Trophoblast cell (in vitro differentiated cells and primary cell): ENCODE data around the gene UTP18.

Source experiments
- DNase-seq, 2 donors: peaks; one replicate each; pipeline ENCODE4 v3.0.0-alpha.2; 2016
- H2AFZ ChIP-seq: 2 replicates; pipeline ENCODE4 v1.6.1; 2013; ENCODE audit warnings: low read length, moderate library complexity, mild to moderate bottlenecking; ENCODE audit not compliant: insufficient read depth, poor library complexity
- H2AK5ac ChIP-seq: 2 replicates; pipeline ENCODE4 v1.6.1; 2013; ENCODE audit warnings: mild to moderate bottlenecking, low read length
- H2BK120ac ChIP-seq: 2 replicates; pipeline ENCODE4 v1.6.1; 2013; ENCODE audit warnings: low read length, mild to moderate bottlenecking, moderate library complexity; ENCODE audit not compliant: insufficient read depth, poor library complexity
- H2BK12ac ChIP-seq: 2 replicates; pipeline ENCODE4 v1.6.1; 2013; ENCODE audit warnings: mild to moderate bottlenecking, low read length, moderate library complexity
- H2BK5ac ChIP-seq: 2 replicates; pipeline ENCODE4 v1.6.1; 2013; ENCODE audit warnings: low read length, low read depth, moderate library complexity, mild to moderate bottlenecking; ENCODE audit not compliant: poor library complexity
- H3K14ac ChIP-seq: 2 replicates; pipeline ENCODE4 v1.6.1; 2013; ENCODE audit warnings: mild to moderate bottlenecking, low read length
- H3K18ac ChIP-seq: 2 replicates; pipeline ENCODE4 v1.6.1; 2013; ENCODE audit warnings: mild to moderate bottlenecking, low read length
- H3K23ac ChIP-seq: 2 replicates; pipeline ENCODE4 v1.6.1; 2013; ENCODE audit warnings: low read length
- H3K27ac ChIP-seq: 2 replicates; pipeline ENCODE4 v1.5.1; 2013; ENCODE audit warnings: low read depth, mild to moderate bottlenecking, inconsistent platforms, low read length, moderate library complexity
- H3K27me3 ChIP-seq: 2 replicates; pipeline ENCODE4 v1.6.1; 2013; ENCODE audit warnings: inconsistent platforms, mild to moderate bottlenecking, low read length, moderate library complexity; ENCODE audit not compliant: insufficient read depth
- H3K36me3 ChIP-seq, 2 experiments: 1 replicate in 1 of 2; 2 replicates in 1 of 2; pipeline ENCODE4 v1.6.1; 2013; ENCODE audit warnings: low read length in 2 of 2, mild to moderate bottlenecking in 2 of 2, moderate library complexity in 1 of 2; ENCODE audit not compliant: insufficient read depth in 2 of 2, control insufficient read depth in 1 of 2
- H3K4ac ChIP-seq: 2 replicates; pipeline ENCODE4 v1.6.1; 2013; ENCODE audit warnings: low read depth, mild to moderate bottlenecking, low read length, moderate library complexity
- H3K4me1 ChIP-seq, 2 experiments: 1 replicate in 1 of 2; 2 replicates in 1 of 2; pipeline ENCODE4 v1.6.1; 2013; ENCODE audit warnings: low read length in 2 of 2, mild to moderate bottlenecking in 2 of 2, moderate library complexity in 1 of 2; ENCODE audit not compliant: insufficient read depth in 2 of 2, control insufficient read depth in 1 of 2
- H3K4me2 ChIP-seq: 2 replicates; pipeline ENCODE4 v1.6.1; 2013; ENCODE audit warnings: inconsistent platforms, mild to moderate bottlenecking, low read length, moderate library complexity
- H3K4me3 ChIP-seq: 2 replicates; pipeline ENCODE4 v1.5.1; 2013; ENCODE audit warnings: mild to moderate bottlenecking, low read depth, low read length, inconsistent platforms
- H3K79me1 ChIP-seq: one replicate; pipeline ENCODE4 v1.6.1; 2013; ENCODE audit warnings: low read length
- H3K79me2 ChIP-seq: 2 replicates; pipeline ENCODE4 v1.6.1; 2013; ENCODE audit warnings: low read length, mild to moderate bottlenecking; ENCODE audit not compliant: control insufficient read depth, insufficient read depth, poor library complexity
- H3K9ac ChIP-seq: 2 replicates; pipeline ENCODE4 v1.6.1; 2013; ENCODE audit warnings: mild to moderate bottlenecking, low read length
- H3K9me3 ChIP-seq: 2 replicates; pipeline ENCODE4 v1.6.1; 2013; ENCODE audit warnings: low read depth, mild to moderate bottlenecking, control low read depth, inconsistent platforms, low read length; ENCODE audit not compliant: insufficient read depth
- H4K12ac ChIP-seq: 2 replicates; pipeline ENCODE4 v1.6.1; 2013; ENCODE audit warnings: low read depth, mild to moderate bottlenecking, low read length, moderate library complexity
- H4K8ac ChIP-seq: 2 replicates; pipeline ENCODE4 v1.6.1; 2013; ENCODE audit warnings: low read depth, mild to moderate bottlenecking, low read length, moderate library complexity
- H4K91ac ChIP-seq: one replicate; pipeline ENCODE4 v1.6.1; 2013; ENCODE audit warnings: low read depth, mild to moderate bottlenecking, low read length, moderate library complexity
- WGBS: extraction: QIAGEN DNeasy Blood & Tissue Kit; methylation state at CpG from one replicate; pipeline ENCODE4 v1.1.7; 2013; ENCODE audit warnings: missing lambda C conversion rate; ENCODE audit not compliant: insufficient read length, insufficient coverage; ENCODE audit errors: extremely low coverage; 5-methylcytosine and 5-hydroxymethylcytosine counted together

Gene UTP18

DNA sequence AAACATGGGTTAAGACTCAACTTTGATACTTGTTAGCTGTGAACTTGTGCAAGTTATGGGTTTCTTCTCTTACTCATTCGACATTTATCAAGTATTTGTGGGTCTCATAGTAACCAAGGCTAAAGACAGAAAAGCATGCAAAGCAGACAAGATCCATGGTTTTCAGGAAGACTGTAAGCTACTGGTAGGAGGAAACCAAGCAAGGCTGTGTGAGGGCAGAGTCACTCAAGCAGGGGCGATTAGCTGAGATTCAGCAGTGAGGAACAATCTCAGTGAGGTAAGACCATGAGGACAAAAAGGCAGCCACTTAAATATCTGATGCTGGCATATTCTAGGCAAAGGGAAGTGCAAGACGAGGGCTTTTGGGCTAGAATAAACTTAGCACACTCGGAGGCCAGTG lies 30.0 kb upstream of the UTP18 start:
- WGBS = no CpG with 5 or more reads among the region's 4 CpGs
- H2AK5ac ChIP-seq = no peak overlapping the region
- H3K4ac ChIP-seq = no peak overlapping the region
- no peak overlapping the region for H4K91ac ChIP-seq
- no peak overlapping the region for H3K14ac ChIP-seq
- no peak overlapping the region for H3K4me3 ChIP-seq
- no peaks in the 10 kb centered on the region for H3K36me3 ChIP-seq
- no peak overlapping the region for H2AFZ ChIP-seq
- no peaks in the 10 kb centered on the region for H3K79me2 ChIP-seq
- no peak overlapping the region for H2BK5ac ChIP-seq
- H3K4me2 ChIP-seq = no peak overlapping the region
- no peaks in the 10 kb centered on the region for H3K4me1 ChIP-seq
- no peaks in the 10 kb centered on the region for H3K27me3 ChIP-seq
- no peak overlapping the region for H3K18ac ChIP-seq
- no peak overlapping the region for H2BK120ac ChIP-seq
- DNase-seq = peak in 1 of 2 donors; percentile 1
- no peaks in the 10 kb centered on the region for H3K9me3 ChIP-seq
- H2BK12ac ChIP-seq = no peak overlapping the region
- H4K12ac ChIP-seq = no peak overlapping the region
- no peak overlapping the region for H3K27ac ChIP-seq
- no peak overlapping the region for H4K8ac ChIP-seq
- H3K79me1 ChIP-seq = no peaks in the 10 kb centered on the region
- H3K23ac ChIP-seq = no peak overlapping the region
- no peak overlapping the region for H3K9ac ChIP-seq

GRCh38 chr17:51231999-51232398 lies 28.3 kb upstream of the UTP18 start:
- Histone ChIP-seq H3K4me3 (no peak overlapping the region), H2BK5ac (no peak overlapping the region), H2BK12ac (no peak overlapping the region), H3K9me3 (no peaks in the 10 kb centered on the region), H3K23ac (no peak overlapping the region), H4K12ac (no peak overlapping the region), H2AK5ac (no peak overlapping the region), H3K79me2 (no peaks in the 10 kb centered on the region), H2BK120ac (no peak overlapping the region), H3K4ac (no peak overlapping the region), H3K9ac (no peak overlapping the region), H3K27ac (no peak overlapping the region), H2AFZ (no peak overlapping the region), H3K36me3 (peaks cover 0 to 2% of the 10 kb centered on the region in 2 experiments), H3K79me1 (no peaks in the 10 kb centered on the region), H3K14ac (no peak overlapping the region), H3K27me3 (no peaks in the 10 kb centered on the region), H3K4me2 (no peak overlapping the region), H4K8ac (no peak overlapping the region), H3K4me1 (no peaks in the 10 kb centered on the region), H4K91ac (no peak overlapping the region), H3K18ac (no peak overlapping the region)
- DNase-seq = no peak
- WGBS = no CpG with 5 or more reads among the region's 4 CpGs

GRCh38 chr17:51234162-51234561 lies 26.2 kb upstream of the UTP18 start:
- H4K8ac ChIP-seq = no peak overlapping the region
- no CpG with 5 or more reads among the region's 6 CpGs for WGBS
- no peak overlapping the region for H3K27ac ChIP-seq
- H2BK5ac ChIP-seq = no peak overlapping the region
- H4K91ac ChIP-seq = no peak overlapping the region
- no peaks in the 10 kb centered on the region for H3K4me1 ChIP-seq
- no peak overlapping the region for H2BK12ac ChIP-seq
- H3K79me2 ChIP-seq = no peaks in the 10 kb centered on the region
- H3K18ac ChIP-seq = no peak overlapping the region
- no peak overlapping the region for H3K14ac ChIP-seq
- H3K9ac ChIP-seq = no peak overlapping the region
- no peaks in the 10 kb centered on the region for H3K27me3 ChIP-seq
- peaks cover 0 to 2% of the 10 kb centered on the region in 2 experiments for H3K36me3 ChIP-seq
- H3K23ac ChIP-seq = no peak overlapping the region
- no peak for DNase-seq
- H3K4ac ChIP-seq = no peak overlapping the region
- no peak overlapping the region for H2AK5ac ChIP-seq
- no peak overlapping the region for H2BK120ac ChIP-seq
- H4K12ac ChIP-seq = no peak overlapping the region
- H3K9me3 ChIP-seq = no peaks in the 10 kb centered on the region
- no peak overlapping the region for H3K4me2 ChIP-seq
- H3K79me1 ChIP-seq = no peaks in the 10 kb centered on the region
- no peak overlapping the region for H3K4me3 ChIP-seq
- H2AFZ ChIP-seq = no peak overlapping the region

DNA sequence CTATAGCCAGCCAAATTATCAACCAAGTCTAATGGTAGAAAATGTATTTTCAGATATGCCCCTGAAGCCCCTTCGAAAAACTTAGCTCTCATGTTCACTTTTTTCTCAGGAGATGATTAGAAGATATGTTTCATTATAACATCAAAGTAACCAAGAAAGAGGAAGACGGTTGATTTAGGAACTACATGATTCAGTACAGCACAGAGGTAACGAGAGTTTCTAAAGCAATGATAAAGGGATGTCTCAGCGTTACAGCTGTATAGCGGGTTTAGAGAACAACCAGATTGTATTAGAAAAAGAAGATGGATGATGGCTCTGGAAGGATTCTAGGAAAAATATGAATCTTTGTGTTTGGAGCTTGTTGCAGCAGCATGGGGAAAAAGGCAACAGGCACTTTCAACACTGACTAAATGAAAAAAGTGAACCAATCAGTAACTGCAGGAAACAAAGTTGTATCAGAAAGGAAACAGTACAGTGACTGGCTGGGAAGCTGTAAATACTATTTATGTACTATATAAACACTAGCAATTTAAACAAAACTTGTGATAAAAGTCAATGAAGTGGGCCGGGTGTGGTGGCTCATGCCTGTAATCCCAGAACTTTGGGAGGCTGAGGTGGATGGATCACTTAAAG lies 22.0 kb upstream of the UTP18 start:
- no peak overlapping the region for H4K91ac ChIP-seq
- DNase-seq = no peak
- H3K79me2 ChIP-seq = no peaks in the 10 kb centered on the region
- H3K4ac ChIP-seq = no peak overlapping the region
- H3K79me1 ChIP-seq = no peaks in the 10 kb centered on the region
- no peak overlapping the region for H3K23ac ChIP-seq
- H3K27me3 ChIP-seq = no peaks in the 10 kb centered on the region
- no peak overlapping the region for H4K8ac ChIP-seq
- H4K12ac ChIP-seq = no peak overlapping the region
- H3K36me3 ChIP-seq = peaks cover 0 to 2% of the 10 kb centered on the region in 2 experiments
- no peak overlapping the region for H3K4me2 ChIP-seq
- no peak overlapping the region for H3K14ac ChIP-seq
- no peak overlapping the region for H3K4me3 ChIP-seq
- H3K4me1 ChIP-seq = no peaks in the 10 kb centered on the region
- H3K9ac ChIP-seq = no peak overlapping the region
- no CpG with 5 or more reads among the region's 6 CpGs for WGBS
- H2BK5ac ChIP-seq = no peak overlapping the region
- no peak overlapping the region for H2AFZ ChIP-seq
- H3K9me3 ChIP-seq = no peaks in the 10 kb centered on the region
- H3K27ac ChIP-seq = no peak overlapping the region
- H2BK120ac ChIP-seq = no peak overlapping the region
- H2BK12ac ChIP-seq = no peak overlapping the region
- H3K18ac ChIP-seq = no peak overlapping the region
- H2AK5ac ChIP-seq = no peak overlapping the region
